Naive B cell (primary cell): ENCODE measurements around the gene LDLRAD3. TPM values are rescaled to one million over a fixed set of nuclear protein-coding genes. Genes with fewer than 3 reads are reported as not detected.

ENCODE experiments used
- ATAC-seq, 2 donors: fragments of 150-1000 bp; cut with Tn5 transposase; 2 replicates each; pipeline ENCODE4 v1.10.0; 2021; ENCODE audit warnings: low read depth in 2 of 2, mild to moderate bottlenecking in 2 of 2, moderate library complexity in 2 of 2
- DNase-seq: peaks from one replicate; pipeline ENCODE4 v3.0.0; 2022
- H3K27ac Mint-ChIP-seq, 6 donors: one replicate each; pipeline ENCODE4 v1.8.0; 2020 to 2022; ENCODE audit warnings: mild to moderate bottlenecking in 6 of 6, mixed read lengths in 6 of 6, moderate library complexity in 5 of 6, inconsistent platforms in 2 of 6
- H3K27me3 Mint-ChIP-seq, 3 donors: one replicate each; pipeline ENCODE4 v1.8.0; 2021 to 2022; ENCODE audit warnings: mixed read lengths in 3 of 3, mild to moderate bottlenecking in 1 of 3
- H3K36me3 Mint-ChIP-seq, 2 donors: one replicate each; pipeline ENCODE4 v1.8.0; 2020 to 2022; ENCODE audit warnings: mixed read lengths in 2 of 2, inconsistent platforms in 1 of 2, mild to moderate bottlenecking in 1 of 2
- H3K4me1 Mint-ChIP-seq, 3 donors: one replicate each; pipeline ENCODE4 v1.8.0; 2020 to 2022; ENCODE audit warnings: mixed read lengths in 3 of 3, inconsistent platforms in 1 of 3, mild to moderate bottlenecking in 1 of 3, moderate library complexity in 1 of 3
- H3K4me3 Mint-ChIP-seq, 8 donors: one replicate each; pipeline ENCODE4 v1.8.0; 2020 to 2022; ENCODE audit warnings: mild to moderate bottlenecking in 8 of 8, mixed read lengths in 8 of 8, moderate library complexity in 8 of 8, inconsistent platforms in 2 of 8
- H3K9me3 Mint-ChIP-seq, 7 donors: one replicate each; pipeline ENCODE4 v1.8.0; 2020 to 2022; ENCODE audit warnings: mixed read lengths in 7 of 7, mild to moderate bottlenecking in 5 of 7, inconsistent platforms in 2 of 7, moderate library complexity in 1 of 7
- polyA plus RNA-seq, 6 donors: library from polyadenylated mRNA; unstranded; fragments of 300-500 nt; fragmentation: Illumina TruSeq; gene quantifications; one replicate each; pipeline ENCODE4 v1.2.3, GENCODE V29; 2021; ENCODE audit warnings: low read depth in 6 of 6

Gene LDLRAD3
- polyA plus RNA-seq, 6 donors from 2014 or later, result 0.17 to 0.27 TPM; not detected in 4

- H3K27me3 Mint-ChIP-seq, result peaks cover 7 to 14% (median 8%) of the 10 kb centered on the region in 3 donors
- no peaks in the 10 kb centered on the region for H3K36me3 Mint-ChIP-seq
- peaks cover 0 to 4% (median 0%) of the 10 kb centered on the region in 7 donors for H3K9me3 Mint-ChIP-seq
- H3K4me3 Mint-ChIP-seq, result no peak overlapping the region
- ATAC-seq, result no peak
- H3K27ac Mint-ChIP-seq, result no peak overlapping the region
- no peaks in the 10 kb centered on the region for H3K4me1 Mint-ChIP-seq
- DNase-seq, result no peak
Measured at GRCh38 chr11:36196411-36196998, 252.6 kb downstream of the LDLRAD3 start.

- Mint-ChIP-seq H3K4me1 (no peaks in the 10 kb centered on the region), H3K4me3 (no peak overlapping the region), H3K9me3 (peaks cover 0 to 4% (median 0%) of the 10 kb centered on the region in 7 donors), H3K27ac (no peak overlapping the region), H3K27me3 (peaks cover 15 to 25% (median 16%) of the 10 kb centered on the region in 3 donors), H3K36me3 (no peaks in the 10 kb centered on the region)
- no peak for DNase-seq
- no peak for ATAC-seq
Measured at GRCh38 chr11:36201411-36201810, 257.5 kb downstream of the LDLRAD3 start.

- no peak overlapping the region for H3K4me3 Mint-ChIP-seq
- no peaks in the 10 kb centered on the region for H3K36me3 Mint-ChIP-seq
- no peak for ATAC-seq
Measured at GRCh38 chr11:36205536-36205935, 261.7 kb downstream of the LDLRAD3 start.

GRCh38 chr11:36210529-36210928, 266.7 kb downstream of the LDLRAD3 start:
- no peak for DNase-seq
- Mint-ChIP-seq H3K4me3 (no peak overlapping the region), H3K4me1 (no peaks in the 10 kb centered on the region), H3K27ac (peak overlapping the region in 1 of 6 donors; percentile 2), H3K9me3 (peaks cover 0 to 3% (median 0%) of the 10 kb centered on the region in 7 donors), H3K27me3 (peaks cover 7 to 35% (median 32%) of the 10 kb centered on the region in 3 donors), H3K36me3 (no peaks in the 10 kb centered on the region)
- no peak for ATAC-seq

More at GRCh38 chr11:36205536-36205935, 261.7 kb downstream of the LDLRAD3 start:
- Mint-ChIP-seq H3K9me3 (peaks cover 0 to 2% (median 0%) of the 10 kb centered on the region in 7 donors), H3K4me1 (no peaks in the 10 kb centered on the region), H3K27ac (no peak overlapping the region), H3K27me3 (peaks cover 12 to 28% (median 18%) of the 10 kb centered on the region in 3 donors)
- DNase-seq, result no peak

- no peak overlapping the region for H3K27ac Mint-ChIP-seq
- DNase-seq (no peak), ATAC-seq (no peak)
- H3K4me3 Mint-ChIP-seq, result no peak overlapping the region
- H3K4me1 Mint-ChIP-seq, result no peaks in the 10 kb centered on the region
- no peaks in the 10 kb centered on the region for H3K36me3 Mint-ChIP-seq
- H3K9me3 Mint-ChIP-seq, result peaks cover 0 to 3% (median 0%) of the 10 kb centered on the region in 7 donors
- H3K27me3 Mint-ChIP-seq, result peaks cover 3 to 27% (median 26%) of the 10 kb centered on the region in 3 donors
Measured at GRCh38 chr11:36211761-36212430, 268.0 kb downstream of the LDLRAD3 start.

GRCh38 chr11:36212564-36213392, 268.9 kb downstream of the LDLRAD3 start:
- no peak overlapping the region for H3K4me3 Mint-ChIP-seq
- no peaks in the 10 kb centered on the region for H3K4me1 Mint-ChIP-seq
- no peak for ATAC-seq
- peaks cover 5 to 28% (median 26%) of the 10 kb centered on the region in 3 donors for H3K27me3 Mint-ChIP-seq
- H3K27ac Mint-ChIP-seq, result no peak overlapping the region
- no peak for DNase-seq
- no peaks in the 10 kb centered on the region for H3K36me3 Mint-ChIP-seq
- peaks cover 0 to 3% (median under 1%) of the 10 kb centered on the region in 7 donors for H3K9me3 Mint-ChIP-seq

GRCh38 chr11:36213393-36213840, 269.6 kb downstream of the LDLRAD3 start:
- Mint-ChIP-seq H3K9me3 (peaks cover 0 to 8% (median 3%) of the 10 kb centered on the region in 7 donors), H3K4me3 (no peak overlapping the region), H3K4me1 (no peaks in the 10 kb centered on the region), H3K27me3 (peaks cover 7 to 32% (median 29%) of the 10 kb centered on the region in 3 donors), H3K36me3 (no peaks in the 10 kb centered on the region), H3K27ac (no peak overlapping the region)
- ATAC-seq, result no peak
- no peak for DNase-seq

- peaks cover 4 to 32% (median 29%) of the 10 kb centered on the region in 3 donors for H3K27me3 Mint-ChIP-seq
- H3K4me1 Mint-ChIP-seq, result no peaks in the 10 kb centered on the region
- peaks cover 0 to 15% (median 3%) of the 10 kb centered on the region in 7 donors for H3K9me3 Mint-ChIP-seq
- no peaks in the 10 kb centered on the region for H3K36me3 Mint-ChIP-seq
- no peak overlapping the region for H3K4me3 Mint-ChIP-seq
- DNase-seq (no peak), ATAC-seq (no peak)
- no peak overlapping the region for H3K27ac Mint-ChIP-seq
Measured at GRCh38 chr11:36214480-36214879, 270.6 kb downstream of the LDLRAD3 start.

- no peak overlapping the region for H3K4me3 Mint-ChIP-seq
- H3K36me3 Mint-ChIP-seq, result no peaks in the 10 kb centered on the region
- peak overlapping the region in 1 of 6 donors; percentile 81 for H3K27ac Mint-ChIP-seq
- no peaks in the 10 kb centered on the region for H3K4me1 Mint-ChIP-seq
- no peak for ATAC-seq
- DNase-seq, result no peak
- peaks cover 4 to 32% (median 29%) of the 10 kb centered on the region in 3 donors for H3K27me3 Mint-ChIP-seq
- peaks cover 3 to 22% (median 8%) of the 10 kb centered on the region in 7 donors for H3K9me3 Mint-ChIP-seq
Measured at GRCh38 chr11:36214976-36215692, 271.3 kb downstream of the LDLRAD3 start.

GRCh38 chr11:36215693-36216060, 271.8 kb downstream of the LDLRAD3 start:
- Mint-ChIP-seq H3K9me3 (peaks cover 3 to 27% (median 14%) of the 10 kb centered on the region in 7 donors), H3K4me3 (no peak overlapping the region), H3K27ac (no peak overlapping the region), H3K27me3 (peaks cover 4 to 32% (median 29%) of the 10 kb centered on the region in 3 donors), H3K4me1 (no peaks in the 10 kb centered on the region), H3K36me3 (no peaks in the 10 kb centered on the region)
- no peak for DNase-seq
- no peak for ATAC-seq

- DNase-seq (no peak), ATAC-seq (no peak)
- Mint-ChIP-seq H3K36me3 (no peaks in the 10 kb centered on the region), H3K27me3 (peaks cover 4 to 32% (median 29%) of the 10 kb centered on the region in 3 donors), H3K9me3 (peaks cover 3 to 32% (median 14%) of the 10 kb centered on the region in 7 donors), H3K4me1 (no peaks in the 10 kb centered on the region), H3K4me3 (no peak overlapping the region), H3K27ac (no peak overlapping the region)
Measured at GRCh38 chr11:36216061-36216615, 272.3 kb downstream of the LDLRAD3 start.

- ATAC-seq (no peak), DNase-seq (no peak)
- Mint-ChIP-seq H3K4me1 (no peaks in the 10 kb centered on the region), H3K4me3 (no peak overlapping the region), H3K27ac (no peak overlapping the region), H3K9me3 (peaks cover 3 to 33% (median 14%) of the 10 kb centered on the region in 7 donors), H3K36me3 (no peaks in the 10 kb centered on the region), H3K27me3 (peaks cover 4 to 34% (median 29%) of the 10 kb centered on the region in 3 donors)
Measured at GRCh38 chr11:36218283-36218921, 274.5 kb downstream of the LDLRAD3 start.
